Stomach (tissue), 9 donors: Measurements from ENCODE around the gene EOLA1. TPM values are rescaled to one million over a fixed set of nuclear protein-coding genes. Genes with fewer than 3 reads are reported as not detected.
A peak's percentile ranks its signal among the peaks of the same experiment; 100 is the strongest.
"Not testable (repeated sequence)": the region's sequence is repeated elsewhere in the genome, so short reads cannot be mapped to it uniquely, and the experiment has no call there.

Source experiments
- DNase-seq, 2 donors: peaks; one replicate each; pipeline versions ENCODE4 v3.0.0 to v3.0.0-alpha.2; 2013 to 2019
- H3K27ac ChIP-seq, 5 donors: fragments of 200-600 bp in 4 of 5; sonication (generic) in 4 of 5; one replicate each; pipeline ENCODE4 v1.5.1; 2013 to 2019; ENCODE audit warnings: mild to moderate bottlenecking in 1 of 5, moderate library complexity in 1 of 5
- H3K27me3 ChIP-seq, 3 donors: fragments of 200-600 bp; sonication (generic); one replicate each; pipeline ENCODE4 v1.5.1; 2017 to 2019; ENCODE audit warnings: mixed run types in 1 of 3
- H3K36me3 ChIP-seq, 4 donors: fragments of 200-600 bp; sonication (generic); 1 replicate in 3 of 4; 2 replicates in 1 of 4; pipeline ENCODE4 v1.5.1; 2016 to 2019
- H3K4me1 ChIP-seq, 4 donors: fragments of 200-600 bp; sonication (generic); one replicate each; pipeline ENCODE4 v1.5.1; 2016 to 2019
- H3K4me3 ChIP-seq, 4 donors: fragments of 200-600 bp; sonication (generic) in 3 of 4; one replicate each; pipeline ENCODE4 v1.5.1; 2016 to 2019; ENCODE audit warnings: mild to moderate bottlenecking in 1 of 4
- H3K9me3 ChIP-seq, 4 donors: fragments of 200-600 bp; sonication (generic); one replicate each; pipeline ENCODE4 v1.5.1; 2016 to 2019
- CTCF ChIP-seq, 7 experiments: fragments of 450-650 bp in 4 of 7; fragments of 200-600 bp in 3 of 7; sonication (generic) in 3 of 7; IDR thresholded peaks; one replicate each; pipeline ENCODE4 v1.5.1; 2016 to 2019; ENCODE audit warnings: antibody characterized with exemption in 7 of 7, control low read depth in 2 of 7, mild to moderate bottlenecking in 1 of 7
- EP300 ChIP-seq: sonication (generic); formaldehyde crosslinking; IDR thresholded peaks from one replicate; pipeline ENCODE4 v1.6.1; 2017; ENCODE audit warnings: antibody characterized with exemption
- POLR2A ChIP-seq, 4 donors: fragments of 450-650 bp; IDR thresholded peaks; one replicate each; pipeline ENCODE4 v1.6.1; 2016; ENCODE audit warnings: antibody characterized with exemption in 4 of 4, control low read depth in 2 of 4, mild to moderate bottlenecking in 1 of 4, moderate library complexity in 1 of 4
- POLR2AphosphoS5 ChIP-seq, 3 donors: sonication (generic); formaldehyde crosslinking; IDR thresholded peaks; one replicate each; pipeline ENCODE4 v1.6.1; 2016; ENCODE audit warnings: antibody characterized with exemption in 3 of 3
- WGBS, 5 donors: extraction: QIAGEN DNeasy Blood & Tissue Kit in 3 of 5; methylation state at CpG; one replicate each; pipeline versions ENCODE4 v1.1.5 to v1.1.7; 2013 to 2018; 5-methylcytosine and 5-hydroxymethylcytosine counted together
- intact Hi-C: fragments of 100-400 bp; cut with DNase I; formaldehyde crosslinking; loops from one replicate; pipeline ENCODE4 v1.15.1; 2023; ENCODE audit warnings: low total_unique reads
- polyA plus RNA-seq, 3 donors: library from polyadenylated mRNA; stranded (reverse); fragments of 200-250 nt; gene quantifications; one replicate each; pipeline ENCODE4 v1.2.3, GENCODE V29; 2013
- total RNA-seq, 5 donors: library from RNA; depleted of rRNA; stranded (reverse); fragments of >200 nt; gene quantifications; one replicate each; pipeline versions ENCODE4 v1.1.0 to v1.2.3, GENCODE V29; 2014 to 2016
- donor health status: healthy with polysubstance abuse.
- donor health status: Bipolar disorder and iron deficiency.
- donor health status: healthy.

Gene EOLA1
- total and polyA plus RNA-seq, 8 donors, result 1.2 to 27.0 (median 18.9) TPM

- Histone ChIP-seq H3K9me3 (no peaks in the 10 kb centered on the region), H3K36me3 (peaks cover 0 to 13% (median 5%) of the 10 kb centered on the region in 4 donors), H3K4me1 (no peaks in the 10 kb centered on the region), H3K4me3 (no peak overlapping the region), H3K27me3 (no peaks in the 10 kb centered on the region), H3K27ac (no peak overlapping the region)
- WGBS, 5 donors, result 49 to 84% (median 75%) methylated on average over 1 to 2 of the region's 2 CpGs
- TF ChIP-seq CTCF (IDR thresholded peaks at IDR 0.05), result no peak
- TF ChIP-seq POLR2A (IDR thresholded peaks at IDR 0.05), result no peak
- TF ChIP-seq EP300, result no peak
- no peak for TF ChIP-seq POLR2AphosphoS5 (IDR thresholded peaks at IDR 0.05)
- intact Hi-C loops, result no loop called here
- DNase-seq, result no peak
Observed at GRCh38 chrX:149531599-149531998, 9.2 kb upstream of the EOLA1 start.

- H3K4me3 ChIP-seq, H3K27me3 ChIP-seq, intact Hi-C loops, H3K9me3 ChIP-seq, H3K4me1 ChIP-seq, DNase-seq, H3K27ac ChIP-seq: not testable (repeated sequence)
- H3K36me3 ChIP-seq, result peaks cover 0 to 13% (median 5%) of the 10 kb centered on the region in 4 donors
- WGBS, 5 donors, result 100% methylated on average over 1 of the region's 3 CpGs; no CpG with 5 or more reads in 2 of the 5 donors
Observed at GRCh38 chrX:149532868-149533267, 7.9 kb upstream of the EOLA1 start.

GRCh38 chrX:149533999-149534398 is 6.8 kb upstream of the EOLA1 start:
- H3K27me3 ChIP-seq, H3K9me3 ChIP-seq, H3K27ac ChIP-seq, H3K36me3 ChIP-seq, H3K4me3 ChIP-seq, H3K4me1 ChIP-seq, DNase-seq, intact Hi-C loops: not testable (repeated sequence)
- 87 to 98% (median 91%) methylated on average over 8 to 10 of the region's 11 CpGs for WGBS, 5 donors

GRCh38 chrX:149534926-149535602 is 5.7 kb upstream of the EOLA1 start:
- H3K27me3 ChIP-seq, H3K4me3 ChIP-seq, H3K4me1 ChIP-seq, DNase-seq, H3K9me3 ChIP-seq, H3K27ac ChIP-seq, intact Hi-C loops, H3K36me3 ChIP-seq: not testable (repeated sequence)
- WGBS, 5 donors, result 51 to 93% (median 73%) methylated on average over 3 of the region's 3 CpGs

GRCh38 chrX:149537474-149537873 is 3.3 kb upstream of the EOLA1 start:
- H3K4me1 ChIP-seq, result peaks cover 0 to 11% (median 8%) of the 10 kb centered on the region in 4 donors
- H3K27ac ChIP-seq, H3K4me3 ChIP-seq, H3K9me3 ChIP-seq, intact Hi-C loops, H3K27me3 ChIP-seq, DNase-seq, H3K36me3 ChIP-seq: not testable (repeated sequence)
- 84 to 98% (median 90%) methylated on average over 7 to 9 of the region's 11 CpGs; no CpG with 5 or more reads in 1 of the 5 donors for WGBS, 5 donors

GRCh38 chrX:149539283-149540130 is 1.3 kb upstream of the EOLA1 start:
- H3K36me3 ChIP-seq, result peaks cover 0 to 3% (median 1%) of the 10 kb centered on the region in 4 donors
- peak overlapping the region; percentile 89 to 94 (median 94) for H3K27ac ChIP-seq
- TF ChIP-seq EP300 (no peak), POLR2AphosphoS5 (IDR thresholded peaks at IDR 0.05) (peak in 1 of 3 donors; percentile 5), POLR2A (IDR thresholded peaks at IDR 0.05) (no peak), CTCF (IDR thresholded peaks at IDR 0.05) (no peak)
- WGBS, 5 donors, result 1 to 46% (median 4%) methylated on average over 15 to 33 of the region's 34 CpGs
- no peaks in the 10 kb centered on the region for H3K27me3 ChIP-seq
- H3K9me3 ChIP-seq, result no peaks in the 10 kb centered on the region
- DNase-seq, result peak; percentile 84 to 96
- intact Hi-C loops, result no loop called here
- H3K4me1 ChIP-seq, result peaks cover 0 to 11% (median 8%) of the 10 kb centered on the region in 4 donors
- peak overlapping the region; percentile 55 to 66 (median 60) for H3K4me3 ChIP-seq
